ENCODE measurements around the gene NRCAM.
A peak's percentile ranks its signal among the peaks of the same experiment; 100 is the strongest.

Gene NRCAM

DNA sequence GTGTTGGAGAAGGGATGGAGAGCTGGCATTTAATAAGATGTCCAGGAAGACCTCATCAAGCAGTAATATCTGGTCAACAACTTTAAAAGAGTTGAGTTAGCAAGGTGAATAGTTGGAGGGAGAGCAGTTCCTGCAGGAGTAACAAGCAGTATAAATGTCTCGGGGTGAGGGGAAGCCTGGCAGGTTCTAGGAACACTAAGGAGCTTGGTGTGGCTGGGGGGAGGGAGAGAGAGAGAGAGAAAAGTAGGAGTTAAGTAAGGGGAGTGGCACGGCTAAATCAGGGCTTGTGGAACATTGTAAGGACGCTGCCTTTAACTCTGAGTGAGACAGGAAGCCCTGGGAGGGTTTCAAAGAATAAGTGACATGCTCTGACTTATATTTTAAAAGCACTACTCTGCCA is 304.0 kb downstream of the NRCAM start:
- no peak for DNase-seq (ENCODE audit: extremely low read depth, low read depth)
- TF ChIP-seq CTCF (IDR thresholded peaks at IDR 0.05; ENCODE audit: low read depth, low read length): no peak

GRCh38 chr7:108149908-108150307 is 306.3 kb downstream of the NRCAM start:
- no peak for TF ChIP-seq CTCF (IDR thresholded peaks at IDR 0.05; ENCODE audit: low read depth, low read length)
- DNase-seq (ENCODE audit: extremely low read depth, low read depth): no peak

DNA sequence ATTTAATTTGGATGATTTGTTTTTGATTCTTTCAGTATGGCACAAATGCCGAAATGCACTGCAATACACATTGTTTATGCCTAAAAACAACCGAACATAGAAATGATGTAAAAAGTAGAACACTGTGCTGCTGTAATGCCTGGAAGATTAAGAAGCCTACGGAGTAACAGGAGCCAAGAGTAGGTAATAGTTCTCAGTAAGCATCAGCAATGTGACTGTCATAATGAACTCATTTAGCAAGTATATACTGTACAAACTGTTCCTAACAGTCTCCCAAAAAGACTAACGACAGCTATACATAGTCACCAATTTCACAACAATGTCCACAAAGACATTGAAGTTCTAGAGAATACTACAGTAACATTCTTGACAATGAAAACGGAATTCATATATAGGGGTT is 307.1 kb downstream of the NRCAM start:
- DNase-seq (ENCODE audit: extremely low read depth, low read depth): no peak
- TF ChIP-seq CTCF (IDR thresholded peaks at IDR 0.05; ENCODE audit: low read depth, low read length): no peak

- no peak for DNase-seq (ENCODE audit: extremely low read depth, low read depth)
- TF ChIP-seq CTCF (IDR thresholded peaks at IDR 0.05; ENCODE audit: low read depth, low read length): no peak
These were observed 309.1 kb downstream of the NRCAM start for GRCh38 chr7:108147031-108147563.

GRCh38 chr7:108146070-108146842 is 310.0 kb downstream of the NRCAM start:
- TF ChIP-seq CTCF (IDR thresholded peaks at IDR 0.05; ENCODE audit: low read depth, low read length): peak; percentile 91
- peak; percentile 64 for DNase-seq (ENCODE audit: extremely low read depth, low read depth)

DNA sequence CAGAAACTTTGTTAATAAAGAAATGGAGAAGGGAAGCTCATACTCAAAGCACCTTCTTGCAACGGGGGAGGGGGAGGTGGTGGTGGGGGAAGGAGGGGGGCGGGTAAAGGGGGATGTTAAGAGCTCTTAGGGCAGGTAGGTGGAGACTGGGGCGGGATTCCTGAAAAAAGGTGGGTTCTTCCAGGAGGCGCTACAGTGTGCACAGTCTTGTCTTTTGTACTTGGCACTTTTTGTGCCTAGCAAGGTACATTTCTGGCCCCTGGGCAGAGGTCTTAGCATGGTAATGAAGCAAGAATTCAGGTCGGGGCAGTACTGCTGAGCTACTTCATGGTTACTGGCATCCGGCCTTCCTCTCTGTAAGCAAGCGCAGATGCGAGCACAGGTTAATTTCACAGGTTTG is 310.8 kb downstream of the NRCAM start:
- no peak for TF ChIP-seq CTCF (IDR thresholded peaks at IDR 0.05; ENCODE audit: low read depth, low read length)

GRCh38 chr7:108144931-108145330 is 311.3 kb downstream of the NRCAM start:
- DNase-seq (ENCODE audit: extremely low read depth, low read depth): no peak

More for the DNA sequence above, 310.8 kb downstream of the NRCAM start:
- DNase-seq (ENCODE audit: extremely low read depth, low read depth): no peak

More at GRCh38 chr7:108144931-108145330, 311.3 kb downstream of the NRCAM start:
- no peak for TF ChIP-seq CTCF (IDR thresholded peaks at IDR 0.05; ENCODE audit: low read depth, low read length)

Data from AG09319 (cell line).